ENCODE data around the gene PHLDA1.

The PHLDA1 gene

GRCh38 chr12:76037130-76038103 lies 5.8 kb upstream of the PHLDA1 start:
- DNase-seq = peak; percentile 71

DNA sequence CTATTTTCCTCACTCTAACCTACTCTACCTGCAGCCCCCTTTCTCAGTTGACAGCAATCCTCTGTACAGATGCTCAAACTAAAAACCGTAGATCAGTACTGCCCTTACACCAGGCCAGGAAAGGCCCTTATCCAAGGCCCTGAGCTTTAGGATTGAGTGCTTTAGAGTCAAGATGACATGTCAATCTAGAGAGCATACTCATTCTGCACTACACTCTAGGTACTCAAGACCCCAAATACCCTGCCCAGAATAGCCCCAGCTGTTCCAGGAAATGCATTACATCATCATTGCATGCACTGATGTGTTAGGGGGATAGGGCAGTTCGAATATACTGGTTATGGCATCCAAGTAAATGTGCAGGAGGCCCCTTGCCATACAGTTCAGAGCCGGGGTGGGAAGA lies 3.5 kb upstream of the PHLDA1 start:
- no peak for DNase-seq

- DNase-seq = no peak
Observed at GRCh38 chr12:76033081-76034011, 1.8 kb upstream of the PHLDA1 start.

DNA sequence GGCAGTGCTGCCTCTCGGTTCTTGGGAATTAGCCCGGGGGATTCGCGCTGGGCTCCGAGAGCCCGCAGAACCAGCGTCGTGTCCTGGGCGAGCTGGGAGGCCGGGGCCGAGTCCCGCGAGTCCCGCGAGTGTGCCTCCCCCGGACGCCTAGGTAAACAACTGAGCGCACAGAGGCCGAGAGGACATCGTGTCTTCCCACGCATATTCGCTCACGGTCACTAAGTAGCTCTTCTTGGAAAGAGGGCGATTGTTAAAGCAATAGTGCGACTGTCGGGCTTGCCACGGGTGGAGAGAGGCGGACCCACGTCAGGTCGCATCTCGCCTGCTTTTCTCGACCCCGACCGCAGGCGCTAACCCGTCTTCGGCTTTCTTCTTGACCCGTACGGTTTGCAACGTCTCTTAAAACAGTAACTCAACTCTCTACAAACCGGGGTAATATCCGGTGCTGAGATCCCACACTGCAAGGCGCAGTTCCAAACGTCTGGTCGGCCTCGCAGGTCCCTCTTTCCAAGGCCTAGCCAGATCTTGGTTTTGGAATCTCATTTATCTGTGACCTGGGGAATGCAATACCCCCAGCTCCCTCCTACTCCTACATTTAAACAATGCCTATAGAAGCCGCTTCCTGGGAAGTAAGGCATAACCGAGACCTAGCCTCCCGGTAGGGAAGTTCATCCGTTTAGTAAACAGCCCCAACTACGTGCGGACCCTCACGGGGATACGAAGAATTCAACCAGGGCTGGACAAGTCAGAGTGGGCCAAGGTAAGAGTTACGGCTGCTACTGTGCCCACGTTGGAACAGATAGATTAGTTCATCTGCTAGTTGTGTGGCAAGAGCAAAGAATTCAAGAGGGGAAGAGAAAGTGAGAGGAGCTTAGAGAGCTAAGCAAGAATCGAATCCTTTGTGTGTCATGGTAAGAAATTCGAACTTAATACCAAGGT lies 736 bp upstream of the PHLDA1 start:
- DNase-seq = peak; percentile 55

GRCh38 chr12:76031081-76031413 lies 529 bp downstream of the PHLDA1 start:
- DNase-seq = no peak

DNA sequence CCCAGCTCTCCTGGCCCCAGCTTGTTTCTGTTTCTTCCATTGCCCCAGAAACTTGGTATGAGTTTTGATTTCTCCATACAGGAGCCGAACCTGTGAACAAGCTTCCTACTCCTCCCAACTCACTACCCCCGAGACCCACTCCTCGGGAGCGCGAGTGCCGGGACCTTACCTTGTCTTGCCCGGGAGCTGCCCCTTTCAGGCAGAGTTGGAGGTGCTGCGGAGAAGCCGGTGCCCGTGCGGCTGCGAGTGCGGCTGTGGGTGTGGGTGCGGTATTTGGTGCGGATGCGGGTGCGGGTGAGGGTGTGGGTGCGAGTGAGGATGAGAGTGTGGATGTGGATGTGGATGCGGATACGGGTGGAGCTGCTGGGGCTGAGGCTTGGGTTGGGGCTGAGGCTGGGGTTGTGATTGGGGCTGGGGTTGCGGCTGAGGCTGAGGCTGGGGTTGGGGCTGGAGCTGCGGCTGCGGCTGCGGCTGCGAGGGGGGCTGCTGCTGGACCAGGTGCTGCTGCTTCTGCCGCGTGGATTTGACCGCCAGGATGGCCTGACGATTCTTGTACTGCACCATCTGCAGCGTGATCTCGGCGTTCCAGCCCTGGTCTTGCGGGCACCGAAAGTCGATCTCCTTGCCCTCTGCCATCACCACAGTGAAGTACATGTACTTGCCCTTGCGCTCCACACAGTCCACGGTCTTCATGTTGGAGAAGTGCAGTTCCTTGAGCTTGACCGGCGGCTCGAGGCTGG lies 1.1 kb downstream of the PHLDA1 start:
- DNase-seq = peak; percentile 68

GRCh38 chr12:76029982-76030340 lies 1.6 kb downstream of the PHLDA1 start:
- no peak for DNase-seq

DNA sequence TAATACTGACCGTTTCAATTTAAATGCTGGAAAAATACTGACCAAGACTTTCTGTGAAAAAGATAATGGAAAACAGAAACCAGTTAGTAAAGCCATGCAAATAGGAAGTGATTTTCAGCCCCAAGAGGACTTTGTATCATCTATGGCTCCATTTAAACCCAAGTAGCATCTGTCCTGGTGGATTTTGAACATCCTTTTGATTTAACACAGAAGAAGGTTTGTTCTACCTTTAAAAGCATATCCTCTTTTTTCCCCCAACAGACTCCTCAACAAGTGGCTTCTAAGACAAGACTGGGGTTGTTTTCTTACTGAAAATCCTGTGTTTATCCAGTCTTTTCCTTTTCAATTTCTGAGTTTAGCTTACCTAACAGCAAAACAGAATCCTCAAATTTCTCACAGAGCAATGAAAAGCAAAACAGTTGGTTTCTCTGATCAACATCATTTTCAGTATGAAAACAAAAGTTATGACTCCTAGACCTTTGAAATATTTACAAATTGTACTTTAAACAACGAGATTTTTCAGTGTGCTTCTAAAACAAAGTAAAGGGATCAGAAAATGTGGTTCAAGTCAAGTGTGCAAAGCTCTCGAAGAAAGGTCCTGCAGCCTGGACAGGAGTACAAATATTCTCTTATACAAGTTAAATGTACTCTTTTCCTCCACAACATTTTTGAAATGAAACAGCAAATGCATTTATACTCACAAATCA lies 2.9 kb downstream of the PHLDA1 start:
- DNase-seq = no peak

GRCh38 chr12:76026643-76027063 lies 4.9 kb downstream of the PHLDA1 start:
- DNase-seq = no peak

- DNase-seq = no peak
Observed at GRCh38 chr12:76025601-76026575, 5.7 kb downstream of the PHLDA1 start.

- DNase-seq = no peak
Observed at GRCh38 chr12:76024942-76025600, 6.5 kb downstream of the PHLDA1 start.

DNA sequence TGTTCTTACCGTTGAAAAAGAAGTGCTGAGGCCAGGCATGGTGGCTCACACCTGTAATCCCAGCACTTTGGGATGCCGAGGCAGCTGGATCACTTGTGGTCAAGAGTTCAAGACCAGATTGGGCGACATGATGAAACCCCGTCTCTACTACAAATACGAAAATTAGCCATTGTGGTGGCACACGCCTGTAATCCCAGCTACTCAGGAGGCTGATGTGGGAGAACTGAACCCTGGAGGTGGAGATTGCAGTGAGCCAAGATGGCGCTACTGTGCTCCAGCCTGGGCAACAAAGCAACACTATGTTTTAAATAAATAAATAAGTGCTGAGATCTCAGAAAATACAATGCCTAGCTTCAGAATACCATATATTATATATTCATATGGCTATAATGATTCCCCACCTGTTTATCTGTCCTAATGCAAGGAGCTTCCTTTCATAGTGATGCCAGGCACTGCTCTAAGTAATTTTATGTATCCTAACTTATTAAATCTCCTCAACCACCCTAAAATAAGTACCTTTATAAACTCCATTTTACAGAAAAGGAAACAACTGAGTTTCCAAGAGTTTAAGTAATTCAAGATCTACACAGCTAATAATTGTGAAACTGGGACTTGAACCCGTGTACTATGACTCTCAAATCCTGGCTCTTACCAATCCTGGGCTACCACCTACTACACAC lies 7.3 kb downstream of the PHLDA1 start:
- DNase-seq = no peak

- no peak for DNase-seq
Observed at GRCh38 chr12:76023069-76023690, 8.4 kb downstream of the PHLDA1 start.

DNA sequence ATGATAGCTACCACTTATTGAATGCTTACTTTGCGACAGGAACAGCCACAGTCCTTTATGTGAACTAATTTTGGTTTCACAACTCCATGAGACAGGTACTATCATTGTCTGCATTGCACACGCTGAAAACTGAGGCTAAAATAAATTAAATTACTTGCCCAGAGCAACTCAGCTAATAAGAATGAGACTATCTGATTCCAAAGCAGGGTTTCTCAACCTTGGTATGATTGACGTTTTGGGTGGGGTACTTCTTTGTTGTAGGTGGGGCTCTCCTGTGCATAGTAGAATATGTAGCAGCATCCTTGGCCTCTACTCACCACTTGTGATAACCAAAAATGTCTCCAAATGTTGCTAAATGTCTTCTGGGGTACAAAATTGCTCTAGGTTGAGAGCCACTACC lies 9.1 kb downstream of the PHLDA1 start:
- DNase-seq = no peak

GRCh38 chr12:76020731-76021672 lies 10.6 kb downstream of the PHLDA1 start:
- peak; percentile 91 for DNase-seq

DNA sequence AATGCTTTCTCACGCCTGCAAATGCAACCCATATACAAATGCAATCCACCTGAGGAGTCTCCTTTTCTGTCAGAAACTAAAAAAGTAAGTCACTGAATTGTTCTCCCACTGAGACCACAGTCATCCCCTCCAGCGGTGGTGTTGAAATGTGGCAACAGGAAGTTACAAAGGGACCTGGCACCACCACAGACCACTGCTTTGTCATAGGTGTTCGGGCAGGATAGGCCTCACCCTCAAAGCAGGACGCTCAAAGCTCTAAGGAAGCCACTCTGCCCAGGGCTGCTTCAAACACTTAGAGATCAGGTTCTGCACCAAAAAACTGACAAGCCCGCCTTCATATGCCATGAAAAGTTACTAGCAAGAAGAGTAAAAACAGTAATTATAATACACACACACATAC lies 11.3 kb downstream of the PHLDA1 start:
- peak; percentile 95 for DNase-seq

GRCh38 chr12:76018672-76019071 lies 12.9 kb downstream of the PHLDA1 start:
- no peak for DNase-seq
